GM12892 (cell line): ENCODE measurements around the gene PRDM15.

Experiments
- POLR2A ChIP-seq: IDR thresholded peaks from 2 replicates; pipeline ENCODE4 v1.6.1; 2011; ENCODE audit warnings: low read depth, low read length, control low read depth
- POLR2AphosphoS5 ChIP-seq: IDR thresholded peaks from 2 replicates; pipeline ENCODE4 v1.6.1; 2011; ENCODE audit warnings: low read depth, low read length, control low read depth
- TAF1 ChIP-seq: IDR thresholded peaks from 2 replicates; pipeline ENCODE4 v1.6.1; 2011; ENCODE audit warnings: low read depth, mild to moderate bottlenecking, control low read depth, low read length, borderline replicate concordance

DNA sequence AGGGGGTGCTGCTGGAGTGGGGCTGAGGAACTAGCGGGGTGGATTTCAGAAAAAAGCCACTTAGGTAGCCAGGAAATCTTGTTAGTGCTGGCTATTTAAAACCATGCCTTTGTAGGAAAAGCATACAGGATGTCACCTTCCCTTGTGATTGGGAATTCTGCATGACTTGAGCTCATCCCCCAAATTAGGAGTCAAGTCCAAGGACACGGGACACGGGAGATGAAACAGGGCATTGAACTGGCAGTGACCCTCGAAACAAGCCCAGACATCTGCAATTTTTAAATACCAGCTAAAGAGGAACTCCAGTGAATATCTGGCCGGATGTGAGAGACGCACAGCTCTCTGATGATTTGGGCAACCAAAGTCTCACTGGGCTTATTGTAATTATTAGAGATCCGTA, 41.9 kb upstream of the PRDM15 start:
- no peak for TF ChIP-seq POLR2A
- TF ChIP-seq POLR2AphosphoS5 = no peak
- TF ChIP-seq TAF1 = no peak
